LoVo (cell line): Measurements from ENCODE around the gene CKMT1B.
"Not testable (repeated sequence)": the region's sequence is repeated elsewhere in the genome, so short reads cannot be mapped to it uniquely, and the experiment has no call there.

Source experiments
- DNase-seq: peaks from one replicate; pipeline ENCODE4 v3.0.0-alpha.2; 2016; ENCODE audit warnings: low spot score

Gene CKMT1B

DNA sequence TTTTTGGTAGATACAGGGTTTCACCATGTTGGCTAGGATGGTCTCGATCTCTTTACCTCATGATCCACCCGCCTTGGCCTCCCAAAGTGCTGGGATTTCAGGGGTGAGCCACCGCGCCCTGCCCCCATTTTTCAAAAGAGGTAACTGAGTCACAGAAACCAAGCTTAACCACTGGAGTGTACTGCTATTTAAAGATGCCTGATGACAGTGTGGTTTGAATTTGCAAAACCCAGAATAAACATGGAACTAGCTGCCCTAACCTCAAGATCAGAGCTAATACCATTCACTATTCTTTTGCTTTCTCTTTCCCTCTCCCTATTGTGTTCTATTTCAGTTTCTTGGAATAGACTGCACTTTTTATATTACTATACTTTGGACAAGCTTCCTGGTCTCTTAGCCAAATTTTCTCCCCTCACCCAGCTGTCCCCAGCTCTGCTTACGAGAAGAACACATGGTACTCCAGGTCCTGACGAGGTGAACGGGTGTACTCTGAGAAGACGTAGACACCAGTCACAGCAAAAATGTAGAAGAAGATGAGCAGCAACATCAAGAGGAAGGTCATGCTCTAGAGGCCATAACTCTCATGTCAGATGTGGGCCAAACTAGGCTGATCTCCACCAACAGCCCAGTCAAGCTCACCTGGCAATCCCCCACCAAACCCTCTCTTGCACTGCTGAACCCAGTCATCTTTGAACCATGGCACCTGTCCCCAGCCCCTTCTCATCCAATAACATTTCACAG lies 44.8 kb downstream of the CKMT1B start:
- not testable (repeated sequence) for DNase-seq
